Hepatocyte (in vitro differentiated cells): Measurements from ENCODE around the gene ZC3H12C. TPM values are rescaled to one million over a fixed set of nuclear protein-coding genes. Genes with fewer than 3 reads are reported as not detected.

Source experiments
- DNase-seq: peaks from one replicate; pipeline ENCODE4 v3.0.0-alpha.2; 2016; ENCODE audit warnings: low spot score
- H2AFZ ChIP-seq: fragments of 200-600 bp; sonication (generic); 2 replicates; pipeline ENCODE4 v1.6.0; 2016; ENCODE audit warnings: antibody characterized with exemption, mild to moderate bottlenecking
- H3K27ac ChIP-seq: fragments of 200-600 bp; sonication (generic); 2 replicates; pipeline ENCODE4 v1.5.1; 2016; ENCODE audit warnings: mild to moderate bottlenecking
- H3K27me3 ChIP-seq: fragments of 200-600 bp; sonication (generic); 2 replicates; pipeline ENCODE4 v1.6.1; 2016
- H3K36me3 ChIP-seq: fragments of 200-600 bp; sonication (generic); replicated peaks from 2 replicates; pipeline ENCODE4 v1.5.1; 2016; ENCODE audit warnings: low read depth; ENCODE audit not compliant: insufficient read depth
- H3K4me1 ChIP-seq: fragments of 200-600 bp; sonication (generic); 2 replicates; pipeline ENCODE4 v1.5.1; 2016; ENCODE audit warnings: mild to moderate bottlenecking, moderate library complexity; ENCODE audit not compliant: insufficient read depth
- H3K4me2 ChIP-seq: fragments of 200-600 bp; sonication (generic); 2 replicates; pipeline ENCODE4 v1.6.0; 2016
- H3K4me3 ChIP-seq: fragments of 200-600 bp; sonication (generic); 2 replicates; pipeline ENCODE4 v1.5.1; 2016; ENCODE audit warnings: mild to moderate bottlenecking
- H3K79me2 ChIP-seq: fragments of 200-600 bp; sonication (generic); 2 replicates; pipeline ENCODE4 v1.6.0; 2017; ENCODE audit warnings: mild to moderate bottlenecking
- H3K9me2 ChIP-seq: fragments of 200-600 bp; sonication (generic); replicated peaks from 2 replicates; pipeline ENCODE4 v1.6.0; 2017; ENCODE audit warnings: mild to moderate bottlenecking; ENCODE audit not compliant: insufficient read depth
- H3K9me3 ChIP-seq: fragments of 200-600 bp; sonication (generic); 2 replicates; pipeline ENCODE4 v1.5.1; 2016; ENCODE audit warnings: low read depth, mild to moderate bottlenecking
- H4K20me1 ChIP-seq: fragments of 200-600 bp; sonication (generic); 2 replicates; pipeline ENCODE4 v1.6.0; 2016; ENCODE audit warnings: mild to moderate bottlenecking; ENCODE audit not compliant: insufficient read depth, poor library complexity, severe bottlenecking
- EZH2 ChIP-seq: fragments of 200-600 bp; sonication (generic); IDR thresholded peaks from 2 replicates; pipeline ENCODE4 v1.6.1; 2016; ENCODE audit warnings: antibody characterized with exemption, mild to moderate bottlenecking, borderline replicate concordance
- EZH2phosphoT487 ChIP-seq: fragments of 200-600 bp; sonication (generic); IDR thresholded peaks from one replicate; pipeline ENCODE4 v1.6.1; 2018; ENCODE audit warnings: antibody characterized with exemption, mild to moderate bottlenecking, low read depth, moderate library complexity; ENCODE audit not compliant: unreplicated experiment, severe bottlenecking
- WGBS: methylation state at CpG from one replicate; pipeline ENCODE4 v1.1.6; 2016; ENCODE audit warnings: low lambda C conversion rate; ENCODE audit errors: missing lambda C conversion rate; 5-methylcytosine and 5-hydroxymethylcytosine counted together
- polyA plus RNA-seq: library from polyadenylated mRNA; unstranded; fragments of >200 nt; fragmentation: Nextera tagmentation; extraction: Ambion mirVana; gene quantifications from 2 replicates; pipeline ENCODE4 v1.2.1, GENCODE V29; 2016
- total RNA-seq: library from RNA; depleted of rRNA; stranded (reverse); fragments of >200 nt; gene quantifications from 2 replicates; pipeline ENCODE4 v1.2.3, GENCODE V29; 2014
- TF ChIP-seq, protein P1 (sequence below): fragments of 200-600 bp; sonication (generic); IDR thresholded peaks from 2 replicates; pipeline ENCODE4 v1.5.1; 2016; ENCODE audit warnings: antibody characterized with exemption, mild to moderate bottlenecking; ENCODE audit not compliant: poor library complexity

ZC3H12C gene
- total and polyA plus RNA-seq, 2 experiments from 2014 or later = 1.7 to 12.3 TPM

DNA sequence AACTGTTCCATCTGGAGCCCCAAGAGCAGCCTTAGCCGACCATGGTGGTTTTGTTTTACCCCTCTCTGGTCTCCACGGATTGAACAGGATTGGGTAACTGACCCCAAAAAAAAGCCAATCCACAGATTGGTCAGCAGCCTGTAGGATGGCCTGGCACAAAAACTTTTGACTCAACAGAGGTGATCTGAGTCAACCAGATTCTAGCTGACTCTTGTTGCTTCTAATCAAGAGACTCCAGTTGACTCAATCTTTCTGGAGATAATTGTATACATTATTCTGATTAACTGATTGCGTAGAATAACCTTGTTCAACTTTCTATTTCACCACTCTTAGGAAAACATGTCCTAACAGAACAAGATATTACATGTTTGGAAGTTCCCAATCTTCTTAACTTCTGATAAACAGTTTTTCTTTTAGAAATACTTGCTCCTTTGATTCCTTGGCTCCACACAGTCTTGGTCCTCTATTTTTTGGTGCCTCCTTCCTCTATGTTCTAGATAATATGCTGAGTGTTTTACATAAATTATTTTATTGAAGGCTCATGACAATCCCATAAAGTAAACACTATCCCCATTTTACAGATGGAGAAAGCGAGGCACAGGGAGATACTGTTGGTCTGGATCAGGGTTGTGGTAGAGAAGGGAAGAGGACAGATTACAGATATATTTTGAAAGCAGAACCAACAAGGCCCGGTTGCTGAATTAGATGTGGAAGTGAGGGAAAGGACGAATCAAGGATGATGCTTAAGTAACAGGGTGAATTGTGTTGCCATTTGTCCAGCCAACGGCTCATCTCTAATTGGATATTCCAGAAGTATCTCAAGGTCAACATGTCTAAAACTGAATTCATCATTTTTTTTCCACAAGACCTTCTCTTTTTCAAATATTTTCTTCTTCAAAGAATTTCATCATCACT, 11.5 kb upstream of the ZC3H12C start:
- TF ChIP-seq EZH2 (no peak), EZH2phosphoT487 (no peak)
- TF ChIP-seq, protein P1, sequence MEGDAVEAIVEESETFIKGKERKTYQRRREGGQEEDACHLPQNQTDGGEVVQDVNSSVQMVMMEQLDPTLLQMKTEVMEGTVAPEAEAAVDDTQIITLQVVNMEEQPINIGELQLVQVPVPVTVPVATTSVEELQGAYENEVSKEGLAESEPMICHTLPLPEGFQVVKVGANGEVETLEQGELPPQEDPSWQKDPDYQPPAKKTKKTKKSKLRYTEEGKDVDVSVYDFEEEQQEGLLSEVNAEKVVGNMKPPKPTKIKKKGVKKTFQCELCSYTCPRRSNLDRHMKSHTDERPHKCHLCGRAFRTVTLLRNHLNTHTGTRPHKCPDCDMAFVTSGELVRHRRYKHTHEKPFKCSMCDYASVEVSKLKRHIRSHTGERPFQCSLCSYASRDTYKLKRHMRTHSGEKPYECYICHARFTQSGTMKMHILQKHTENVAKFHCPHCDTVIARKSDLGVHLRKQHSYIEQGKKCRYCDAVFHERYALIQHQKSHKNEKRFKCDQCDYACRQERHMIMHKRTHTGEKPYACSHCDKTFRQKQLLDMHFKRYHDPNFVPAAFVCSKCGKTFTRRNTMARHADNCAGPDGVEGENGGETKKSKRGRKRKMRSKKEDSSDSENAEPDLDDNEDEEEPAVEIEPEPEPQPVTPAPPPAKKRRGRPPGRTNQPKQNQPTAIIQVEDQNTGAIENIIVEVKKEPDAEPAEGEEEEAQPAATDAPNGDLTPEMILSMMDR = no peak
- Histone ChIP-seq H3K9me3 (no peaks in the 10 kb centered on the region), H3K4me1 (peaks cover 10% of the 10 kb centered on the region), H4K20me1 (no peaks in the 10 kb centered on the region), H3K4me2 (no peak overlapping the region), H2AFZ (no peak overlapping the region), H3K4me3 (no peak overlapping the region), H3K27ac (no peak overlapping the region), H3K36me3 (no peaks in the 10 kb centered on the region), H3K27me3 (no peaks in the 10 kb centered on the region), H3K9me2 (no peaks in the 10 kb centered on the region), H3K79me2 (no peaks in the 10 kb centered on the region)
- no peak for DNase-seq
- WGBS = 93% methylated on average over 7 of the region's 7 CpGs

DNA sequence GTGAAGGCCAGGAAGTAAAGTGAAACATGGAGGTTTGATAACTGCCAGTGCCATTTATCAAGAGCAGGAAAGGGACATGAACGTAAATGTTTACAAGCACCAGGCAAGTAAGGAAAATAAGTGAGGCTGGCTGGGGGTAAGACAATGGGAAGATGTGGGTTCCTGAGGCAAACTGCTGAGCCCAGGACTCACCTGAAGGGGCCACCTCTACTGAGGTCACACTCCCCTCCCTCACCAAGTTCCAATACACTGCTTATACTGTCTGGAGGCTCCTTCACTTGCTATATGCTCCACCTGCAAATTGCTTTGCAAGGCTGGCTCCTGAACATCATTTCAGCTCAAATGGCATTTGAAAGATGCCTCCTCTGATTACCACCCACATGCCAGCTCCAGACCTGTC, 10.3 kb upstream of the ZC3H12C start:
- 75% methylated on average over 1 of the region's 1 CpG for WGBS

DNA sequence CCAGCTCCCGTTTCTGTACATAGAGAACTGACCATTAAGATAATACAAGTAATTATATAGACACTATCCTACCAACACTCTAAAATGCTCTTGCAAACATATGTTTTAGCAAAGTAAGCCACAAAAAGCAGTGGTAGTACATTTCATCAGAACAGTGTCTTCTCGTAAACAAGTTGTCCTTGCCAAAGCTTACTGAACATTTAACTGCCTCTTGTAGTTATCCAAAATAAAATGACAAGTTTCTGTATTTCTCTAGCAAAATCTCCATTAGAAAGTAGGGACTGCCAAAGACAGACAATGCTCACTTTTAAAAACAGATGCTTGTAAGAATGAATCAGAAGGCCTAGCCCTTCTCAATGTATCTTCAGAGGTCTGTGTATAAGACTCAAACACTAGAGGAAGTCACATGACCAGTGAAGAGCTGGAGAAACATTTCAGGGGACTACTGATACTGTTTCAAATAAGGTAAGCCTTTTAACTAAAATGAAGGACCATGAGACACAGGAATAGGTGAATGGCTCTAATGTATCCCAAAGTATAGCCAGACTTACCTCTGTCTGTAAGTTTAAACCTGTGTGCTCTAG, 7.8 kb upstream of the ZC3H12C start:
- Histone ChIP-seq H3K9me3 (no peaks in the 10 kb centered on the region), H3K79me2 (no peaks in the 10 kb centered on the region), H3K4me1 (no peaks in the 10 kb centered on the region), H2AFZ (no peak overlapping the region), H3K4me3 (no peak overlapping the region), H3K27me3 (no peaks in the 10 kb centered on the region), H3K36me3 (no peaks in the 10 kb centered on the region), H3K9me2 (no peaks in the 10 kb centered on the region), H3K4me2 (no peak overlapping the region), H4K20me1 (no peaks in the 10 kb centered on the region), H3K27ac (no peak overlapping the region)
- WGBS = 68% methylated on average over 2 of the region's 2 CpGs
- TF ChIP-seq EZH2phosphoT487 = no peak
- TF ChIP-seq, protein P1 = no peak
- no peak for TF ChIP-seq EZH2
- DNase-seq = no peak

More for the DNA sequence above, 10.3 kb upstream of the ZC3H12C start:
- no peak for TF ChIP-seq EZH2phosphoT487
- no peak for TF ChIP-seq EZH2
- TF ChIP-seq, protein P1 = no peak
- Histone ChIP-seq H4K20me1 (no peaks in the 10 kb centered on the region), H3K9me3 (no peaks in the 10 kb centered on the region), H3K4me1 (peaks cover 5% of the 10 kb centered on the region), H2AFZ (no peak overlapping the region), H3K27ac (no peak overlapping the region), H3K9me2 (no peaks in the 10 kb centered on the region), H3K4me3 (no peak overlapping the region), H3K4me2 (no peak overlapping the region), H3K79me2 (no peaks in the 10 kb centered on the region), H3K27me3 (no peaks in the 10 kb centered on the region), H3K36me3 (no peaks in the 10 kb centered on the region)
- DNase-seq = no peak
